IPS-11a (cell line): ENCODE results near the gene CTXN3.

Experiments
- H3K4me3 ChIP-seq: one replicate; pipeline ENCODE4 v1.5.1; 2013; ENCODE audit warnings: low read depth, low read length, control low read depth

The CTXN3 gene

DNA sequence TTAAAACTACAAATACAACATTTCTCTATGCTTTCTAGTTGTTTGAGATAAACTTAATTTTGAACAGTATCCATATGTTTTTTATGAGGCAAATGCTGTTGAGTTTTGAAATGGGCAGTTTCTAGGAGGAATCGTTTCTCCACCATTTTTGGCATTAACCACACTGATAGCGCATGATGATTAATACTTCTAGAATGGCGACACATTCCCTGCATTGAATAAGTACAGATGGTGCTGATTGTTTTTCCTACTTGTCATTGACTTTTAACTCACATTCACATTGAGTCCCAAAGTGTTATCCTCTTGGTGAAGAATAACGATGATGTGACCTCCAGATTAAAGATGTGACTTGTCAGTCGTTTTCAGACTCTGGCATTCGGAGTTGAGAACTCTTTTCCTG, 47.8 kb downstream of the CTXN3 start:
- no peak overlapping the region for H3K4me3 ChIP-seq

DNA sequence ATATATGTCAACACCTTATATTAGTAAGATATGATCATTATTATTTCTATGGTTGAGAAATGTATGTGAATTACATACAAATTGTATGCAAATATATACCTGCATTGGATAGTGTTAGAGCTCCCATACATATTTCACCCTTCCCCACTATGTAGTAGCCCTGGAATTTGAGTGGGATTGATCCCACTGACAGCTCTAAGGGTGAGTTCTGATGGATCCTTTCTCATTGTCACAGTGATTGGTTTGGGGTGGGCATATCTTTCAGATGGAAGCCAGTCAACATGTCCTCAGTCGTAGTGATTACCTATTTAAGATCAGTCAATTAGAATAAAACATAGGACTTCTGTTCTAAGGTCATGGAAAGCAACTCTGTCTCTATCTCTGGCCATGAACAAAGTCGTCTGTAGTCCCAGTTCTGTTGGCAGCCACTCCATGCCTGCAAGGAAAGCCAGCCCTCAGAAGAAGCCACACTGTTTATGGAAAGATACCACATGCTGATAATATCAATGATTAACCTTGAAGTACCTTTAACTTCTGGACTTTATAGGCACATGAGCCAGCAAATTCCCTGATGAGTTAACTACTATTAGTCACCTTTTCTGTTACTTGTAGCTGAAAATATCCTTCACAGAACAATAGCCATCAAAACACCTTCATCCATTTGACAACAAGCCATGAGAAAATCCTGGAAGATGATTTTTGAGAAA, 49.2 kb downstream of the CTXN3 start:
- H3K4me3 ChIP-seq: no peak overlapping the region

DNA sequence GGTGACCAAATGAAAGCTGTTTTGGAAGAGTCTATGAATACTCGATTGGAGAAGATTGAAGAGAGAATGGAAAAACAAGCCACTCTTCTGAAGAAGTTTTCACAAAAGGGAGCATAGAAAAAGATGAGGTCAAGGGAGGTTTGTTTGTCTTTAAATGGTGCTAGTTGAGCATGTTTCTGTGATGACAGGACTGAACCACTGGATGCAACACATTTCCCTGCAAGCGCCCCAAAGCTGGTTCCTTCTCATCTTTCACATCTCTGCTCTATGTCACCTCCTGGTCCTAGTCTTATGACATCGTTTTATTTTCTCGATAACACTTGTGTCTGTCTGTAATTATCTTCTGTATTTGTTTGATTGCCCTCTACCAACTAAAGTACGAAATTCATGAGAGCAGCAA, 50.5 kb downstream of the CTXN3 start:
- no peak overlapping the region for H3K4me3 ChIP-seq

DNA sequence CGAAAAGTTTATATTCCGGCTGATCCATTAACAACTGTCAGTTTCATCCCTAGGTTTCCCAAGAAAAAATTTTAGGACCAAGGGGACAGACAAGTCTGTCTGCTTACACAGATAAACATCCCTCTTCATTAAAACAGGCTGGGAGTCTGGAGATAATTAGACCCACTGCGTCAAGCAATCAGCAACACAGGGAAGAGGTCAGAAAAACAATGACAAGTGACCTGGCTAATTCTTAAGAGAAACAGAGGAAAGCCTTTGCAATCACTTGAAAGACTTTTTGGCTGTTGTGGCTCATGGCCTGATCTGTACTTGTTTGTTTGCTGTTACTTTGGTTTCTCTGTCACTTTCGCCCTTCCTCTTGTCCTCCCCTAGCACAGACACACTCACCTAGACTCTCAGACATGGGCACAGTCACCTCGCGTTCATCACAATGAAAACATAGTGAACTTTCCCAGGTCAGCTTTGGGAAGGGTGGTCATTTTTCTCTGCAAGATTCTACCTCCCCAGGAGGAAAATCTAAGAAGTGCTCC, 51.4 kb downstream of the CTXN3 start:
- no peak overlapping the region for H3K4me3 ChIP-seq

DNA sequence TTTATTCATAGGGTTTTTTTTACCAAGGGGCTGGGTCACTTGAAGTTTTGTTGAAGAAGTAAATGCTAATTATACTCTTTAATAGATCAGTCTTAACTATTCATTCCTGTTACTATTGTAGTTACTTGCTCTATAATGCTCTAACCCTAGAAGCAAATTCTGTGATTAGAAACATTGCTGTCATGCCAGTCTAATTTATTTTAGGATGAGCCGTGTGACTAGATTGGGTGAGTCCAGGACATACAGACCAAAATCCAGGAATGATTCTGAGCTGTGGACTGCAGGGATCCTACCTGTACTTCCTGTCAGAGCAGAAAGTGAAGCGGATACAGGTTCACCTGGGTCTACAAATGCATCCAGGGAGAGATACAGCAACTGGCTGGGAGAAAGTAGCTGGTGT, 53.6 kb downstream of the CTXN3 start:
- no peak overlapping the region for H3K4me3 ChIP-seq

DNA sequence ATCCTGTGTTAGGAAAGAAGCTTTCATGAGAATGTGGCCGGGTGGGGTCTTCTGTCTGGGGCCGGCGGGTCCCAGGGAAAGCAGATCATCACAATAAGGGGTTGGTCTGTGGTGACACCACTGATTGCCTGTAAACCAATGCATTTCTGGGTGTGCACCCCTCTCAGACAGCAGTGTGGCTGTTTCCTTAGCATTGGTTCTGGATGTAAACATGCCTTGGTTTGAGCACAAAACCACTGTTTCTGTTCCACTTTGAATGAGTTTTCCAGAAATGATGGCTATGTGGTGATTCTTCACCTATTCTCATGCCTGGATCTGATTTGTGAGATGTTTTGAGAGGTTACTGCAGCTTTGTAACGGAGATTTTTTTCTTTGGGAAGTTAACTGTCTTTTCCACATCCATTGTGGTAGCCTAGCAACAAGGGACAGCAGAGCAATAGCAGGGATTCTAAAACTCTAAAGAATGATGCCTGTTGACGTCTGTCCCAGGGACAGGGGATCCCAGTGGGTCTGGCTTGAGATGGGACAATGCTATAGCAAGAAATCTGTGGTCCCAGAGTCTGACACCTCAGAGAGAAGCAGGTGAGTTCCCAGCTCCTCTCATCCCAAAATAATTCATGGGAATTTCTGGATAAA, 54.2 kb downstream of the CTXN3 start, which contains the start of gene CCDC192:
TSS of gene CCDC192 (plus strand) at position 466 of the 636 bp plus-strand sequence. CDS start at position 521, 55 bp downstream.
- H3K4me3 ChIP-seq: no peak within 1 kb of the TSS

DNA sequence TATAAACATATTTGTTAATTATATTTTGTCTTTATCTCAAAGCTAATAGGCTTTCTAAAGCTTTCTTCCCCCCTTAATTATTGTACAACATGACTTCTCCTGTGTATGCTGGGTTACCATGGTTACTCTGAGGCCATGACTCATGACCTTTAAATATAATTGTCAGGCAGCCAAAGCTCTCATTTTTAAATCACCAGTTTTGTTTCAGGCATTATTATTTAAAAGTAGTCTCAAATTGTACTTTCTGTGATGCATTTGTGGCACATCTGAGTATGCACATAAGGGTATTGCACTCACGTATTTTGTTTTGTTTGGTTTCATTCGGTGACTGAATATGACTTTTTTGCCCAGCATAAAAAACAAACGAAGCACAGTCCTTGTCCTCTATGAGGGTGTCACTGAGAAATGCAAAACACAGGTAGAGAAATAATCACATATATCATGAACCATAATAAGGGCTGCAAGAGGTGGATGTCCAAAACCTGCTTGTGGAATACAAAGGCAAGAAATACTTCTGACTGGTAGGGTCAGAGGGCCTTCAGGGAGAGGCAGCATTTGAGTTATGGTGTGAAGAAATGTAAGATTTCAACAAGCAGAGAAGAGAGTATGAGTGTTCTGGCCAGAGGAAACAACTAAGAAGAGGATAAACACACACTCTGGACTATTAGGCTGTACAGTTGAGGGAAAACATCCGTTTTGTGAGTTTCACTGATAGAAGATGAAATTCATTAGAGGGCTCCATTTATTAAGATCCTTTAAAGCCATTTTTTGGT, 56.4 kb downstream of the CTXN3 start:
- no peak overlapping the region for H3K4me3 ChIP-seq

DNA sequence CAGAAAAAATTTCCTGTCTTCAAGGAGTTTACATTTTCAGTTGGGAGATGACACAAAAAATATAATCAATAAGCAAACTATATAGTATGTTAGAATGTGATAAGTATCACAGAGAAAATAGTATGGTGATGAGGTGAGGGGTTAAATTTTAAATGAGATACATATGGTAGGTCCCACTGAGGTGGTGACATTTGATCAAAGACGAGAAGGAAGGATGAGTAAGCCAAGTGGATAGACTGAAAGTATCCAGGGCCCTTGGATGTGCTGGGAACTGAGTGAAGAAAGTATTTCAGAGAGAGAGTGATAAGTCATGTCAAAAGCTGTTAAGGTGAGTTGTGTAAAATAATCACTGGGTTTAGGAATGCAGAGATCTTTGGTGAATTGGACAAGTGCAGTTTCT, 57.8 kb downstream of the CTXN3 start:
- H3K4me3 ChIP-seq: no peak overlapping the region

DNA sequence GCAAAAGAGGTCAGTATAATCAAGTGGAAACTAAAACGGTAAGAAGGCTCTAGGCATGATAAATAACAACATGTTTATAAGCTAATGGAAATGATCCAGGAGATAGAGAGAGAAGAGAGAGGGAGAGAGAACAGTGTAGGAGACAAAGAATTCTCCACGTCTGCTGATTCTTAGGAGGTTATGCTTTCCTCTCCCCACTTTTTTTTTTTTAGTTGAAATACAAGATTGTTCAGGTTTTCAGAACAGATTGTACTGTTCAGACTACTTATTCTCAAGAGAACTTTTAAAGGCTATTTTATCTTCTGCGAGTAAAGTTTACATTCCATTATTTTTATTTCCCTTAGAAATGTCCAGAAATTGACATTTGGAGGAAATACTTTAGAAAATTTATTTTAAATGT, 58.3 kb downstream of the CTXN3 start:
- H3K4me3 ChIP-seq: no peak overlapping the region
